ENCODE data around the gene C18orf54. TPM values are rescaled to one million over a fixed set of nuclear protein-coding genes. Genes with fewer than 3 reads are reported as not detected.
A peak's percentile ranks its signal among the peaks of the same experiment; 100 is the strongest.
"Not testable (repeated sequence)": the region's sequence is repeated elsewhere in the genome, so short reads cannot be mapped to it uniquely, and the experiment has no call there.

The C18orf54 gene
- total RNA-seq, 1 donor from 2014 or later = 40.1 TPM

- H3K9ac ChIP-seq = no peak overlapping the region
- no peaks in the 10 kb centered on the region for H3K27me3 ChIP-seq
- peaks cover 16% of the 10 kb centered on the region for H3K4me1 Mint-ChIP-seq
- H3K36me3 ChIP-seq = peaks cover 4% of the 10 kb centered on the region
- DNase-seq (ENCODE audit: low spot score) = peak; percentile 10
- TF ChIP-seq CTCF (IDR thresholded peaks at IDR 0.05) = no peak
- H3K9me3 ChIP-seq (ENCODE audit: low read depth) = no peaks in the 10 kb centered on the region
- no peaks in the 10 kb centered on the region for H3K27me3 Mint-ChIP-seq (ENCODE audit: insufficient read depth, low read depth)
- peaks cover 31% of the 10 kb centered on the region for H3K4me1 ChIP-seq
- no peak overlapping the region for H3K4me3 Mint-ChIP-seq
- H3K4me3 ChIP-seq = no peak overlapping the region
- H3K9me3 Mint-ChIP-seq = peaks cover 7% of the 10 kb centered on the region
- peaks cover 3% of the 10 kb centered on the region for H3K36me3 Mint-ChIP-seq
- H3F3A ChIP-seq (ENCODE audit: low read depth) = peaks cover 44% of the 10 kb centered on the region
- H4K20me1 ChIP-seq (ENCODE audit: low read depth) = no peaks in the 10 kb centered on the region
- peak overlapping the region; percentile 3 for H3K27ac Mint-ChIP-seq
- no peaks in the 10 kb centered on the region for H3K79me2 ChIP-seq (ENCODE audit: low read depth)
- H3K27ac ChIP-seq = no peak overlapping the region
- H2AFZ ChIP-seq (replicated peaks) = peak overlapping the region; percentile 69
- peak overlapping the region; percentile 29 for H3K4me2 ChIP-seq
Measured at GRCh38 chr18:54386043-54386442, 28.3 kb downstream of the C18orf54 start.

GRCh38 chr18:54386800-54387495 lies 29.2 kb downstream of the C18orf54 start:
- not testable (repeated sequence) for H3K27me3 Mint-ChIP-seq (ENCODE audit: insufficient read depth, low read depth); H3K9ac ChIP-seq; DNase-seq (ENCODE audit: low spot score); H3K9me3 Mint-ChIP-seq; H3K4me3 Mint-ChIP-seq; H3K27me3 ChIP-seq; H3K4me2 ChIP-seq; H3K36me3 Mint-ChIP-seq; H3K9me3 ChIP-seq (ENCODE audit: low read depth); H3K27ac ChIP-seq; H3K4me3 ChIP-seq; H2AFZ ChIP-seq (replicated peaks); H3K79me2 ChIP-seq (ENCODE audit: low read depth); H4K20me1 ChIP-seq (ENCODE audit: low read depth); H3K36me3 ChIP-seq; H3K27ac Mint-ChIP-seq
- Histone ChIP-seq H3F3A (ENCODE audit: low read depth) (peaks cover 35% of the 10 kb centered on the region), H3K4me1 (peaks cover 29% of the 10 kb centered on the region)
- H3K4me1 Mint-ChIP-seq = peaks cover 16% of the 10 kb centered on the region

GRCh38 chr18:54387631-54388030 lies 29.9 kb downstream of the C18orf54 start:
- H3F3A ChIP-seq (ENCODE audit: low read depth) = peaks cover 28% of the 10 kb centered on the region
- Mint-ChIP-seq H3K4me1 (peaks cover 16% of the 10 kb centered on the region), H3K27me3 (ENCODE audit: insufficient read depth, low read depth) (no peaks in the 10 kb centered on the region), H3K27ac (no peak overlapping the region), H3K36me3 (peaks cover 3% of the 10 kb centered on the region), H3K4me3 (no peak overlapping the region), H3K9me3 (peaks cover 7% of the 10 kb centered on the region)
- no peaks in the 10 kb centered on the region for H4K20me1 ChIP-seq (ENCODE audit: low read depth)
- H3K4me1 ChIP-seq = peaks cover 23% of the 10 kb centered on the region
- peaks cover 4% of the 10 kb centered on the region for H3K36me3 ChIP-seq
- no peak for TF ChIP-seq EZH2 (IDR thresholded peaks at IDR 0.05)
- TF ChIP-seq EZH2phosphoT487 (IDR thresholded peaks at IDR 0.05) = no peak
- TF ChIP-seq CTCF (IDR thresholded peaks at IDR 0.05) = no peak
- no peak for DNase-seq (ENCODE audit: low spot score)
- no peak overlapping the region for H3K9ac ChIP-seq
- no peak overlapping the region for H3K4me2 ChIP-seq
- no peaks in the 10 kb centered on the region for H3K9me3 ChIP-seq (ENCODE audit: low read depth)
- H3K27me3 ChIP-seq = no peaks in the 10 kb centered on the region
- H3K79me2 ChIP-seq (ENCODE audit: low read depth) = no peaks in the 10 kb centered on the region
- H3K4me3 ChIP-seq = no peak overlapping the region
- no peak overlapping the region for H3K27ac ChIP-seq
- no peak overlapping the region for H2AFZ ChIP-seq (replicated peaks)

Data from neural progenitor cell (in vitro differentiated cells).